Testis (tissue), 2 donors: Measurements from ENCODE around the gene NPIPA2.
"Not testable (repeated sequence)": the region's sequence is repeated elsewhere in the genome, so short reads cannot be mapped to it uniquely, and the experiment has no call there.

Experiments used
- CTCF ChIP-seq, 3 experiments: fragments of 450-650 bp in 2 of 3; fragments of 200-600 bp in 1 of 3; sonication (generic) in 1 of 3; IDR thresholded peaks; one replicate each; pipeline ENCODE4 v1.5.1; 2016 to 2019; ENCODE audit warnings: antibody characterized with exemption in 3 of 3, mild to moderate bottlenecking in 2 of 3, moderate library complexity in 1 of 3
- POLR2A ChIP-seq: fragments of 450-650 bp; IDR thresholded peaks from one replicate; pipeline ENCODE4 v1.6.1; 2017; ENCODE audit warnings: antibody characterized with exemption, mild to moderate bottlenecking, moderate library complexity

DNA sequence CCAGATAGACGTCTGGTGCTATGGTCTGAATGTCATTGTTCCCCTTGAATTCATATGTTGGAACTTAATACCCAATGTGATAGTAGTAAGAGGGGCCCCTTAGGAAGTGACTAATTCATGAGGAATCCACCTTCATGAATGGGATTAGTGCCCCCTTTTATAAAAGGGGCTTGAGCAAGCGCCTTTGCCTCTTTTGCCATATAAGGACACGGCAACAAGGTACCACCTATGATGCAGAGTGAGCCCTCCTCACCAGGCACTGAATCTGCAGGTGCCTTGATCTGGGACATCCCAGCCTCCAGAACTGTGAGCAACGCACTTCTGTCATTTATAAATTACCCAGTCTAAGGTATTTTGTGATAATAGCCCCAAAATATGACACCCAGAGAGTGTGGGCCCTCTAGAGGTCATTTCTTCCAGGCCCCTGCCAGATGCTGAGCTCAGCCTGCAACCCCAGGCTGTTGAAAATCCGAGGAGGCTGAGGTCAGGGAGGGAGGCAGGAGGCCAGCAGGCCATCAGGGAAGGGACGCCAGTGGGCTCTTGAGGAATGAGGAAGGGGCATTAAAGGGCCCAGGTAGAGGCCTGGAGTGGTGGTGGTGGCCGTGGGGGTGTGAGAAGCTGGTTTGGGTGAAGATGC, 48.1 kb downstream of the NPIPA2 start:
- TF ChIP-seq CTCF (IDR thresholded peaks at IDR 0.05); POLR2A: not testable (repeated sequence)
